ENCODE results near the gene SEMA5A.

The SEMA5A gene

GRCh38 chr5:9513827-9514226, 32.0 kb downstream of the SEMA5A start:
- DNase-seq, result no peak

GRCh38 chr5:9512457-9512856, 33.4 kb downstream of the SEMA5A start:
- no peak for DNase-seq

GRCh38 chr5:9507974-9508373, 37.9 kb downstream of the SEMA5A start:
- no peak for DNase-seq

GRCh38 chr5:9505225-9505624, 40.6 kb downstream of the SEMA5A start:
- DNase-seq, result no peak

GRCh38 chr5:9502864-9503263, 43.0 kb downstream of the SEMA5A start:
- no peak for DNase-seq

DNA sequence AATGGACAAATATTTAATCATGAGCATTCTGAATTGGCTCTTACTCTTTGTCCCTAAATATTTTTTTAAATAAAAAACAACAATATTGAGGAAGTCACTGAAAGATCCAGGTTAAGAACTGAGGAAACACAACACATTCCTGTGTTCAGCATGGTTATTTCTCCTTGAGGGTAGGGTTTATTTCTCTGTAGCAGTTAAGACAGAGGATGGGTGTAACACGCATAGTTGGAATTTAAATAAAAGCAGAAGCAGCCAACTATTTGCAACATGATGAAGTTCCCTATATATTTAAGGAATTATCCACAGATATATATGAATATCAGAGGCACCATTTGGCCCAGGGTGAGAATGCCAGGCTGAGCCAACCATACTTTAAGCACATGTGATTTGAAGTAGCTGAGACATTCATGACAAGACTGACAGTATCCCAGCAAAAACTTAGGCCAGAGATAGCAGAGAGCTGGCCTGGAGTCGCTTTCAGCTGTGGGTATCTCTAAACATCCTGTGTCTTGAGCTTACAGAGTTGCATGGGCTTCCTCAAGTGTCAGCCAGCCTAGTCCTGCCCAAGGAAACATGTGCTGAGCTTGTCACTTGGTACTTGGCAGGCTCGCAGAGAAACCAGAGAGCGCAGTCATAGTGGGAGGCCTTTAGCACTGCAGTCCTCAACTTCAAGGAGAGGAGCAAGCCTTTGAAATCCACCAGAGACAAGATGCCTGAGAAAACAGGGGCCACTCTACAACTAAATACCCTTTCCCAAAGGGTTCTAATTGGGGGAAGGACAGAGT, 43.6 kb downstream of the SEMA5A start:
- DNase-seq, result no peak

DNA sequence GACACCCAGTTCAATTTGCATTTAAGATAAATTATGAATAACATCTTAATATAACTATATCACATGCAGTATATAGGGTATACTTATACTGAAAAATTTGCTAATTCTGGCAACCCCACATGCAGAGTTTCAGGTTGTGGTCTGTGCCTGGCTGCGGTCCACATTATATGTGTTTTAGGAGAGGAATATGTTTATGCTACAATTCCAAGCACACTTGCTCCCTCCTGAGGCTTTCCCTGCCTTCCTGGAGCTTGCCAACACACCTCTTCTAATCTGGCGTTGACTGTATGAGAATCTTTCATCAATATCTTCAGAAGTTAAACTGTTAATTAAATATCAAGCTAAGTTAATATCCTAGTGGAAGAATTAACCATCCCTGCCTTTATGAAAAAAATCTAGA, 45.2 kb downstream of the SEMA5A start:
- DNase-seq, result no peak

DNA sequence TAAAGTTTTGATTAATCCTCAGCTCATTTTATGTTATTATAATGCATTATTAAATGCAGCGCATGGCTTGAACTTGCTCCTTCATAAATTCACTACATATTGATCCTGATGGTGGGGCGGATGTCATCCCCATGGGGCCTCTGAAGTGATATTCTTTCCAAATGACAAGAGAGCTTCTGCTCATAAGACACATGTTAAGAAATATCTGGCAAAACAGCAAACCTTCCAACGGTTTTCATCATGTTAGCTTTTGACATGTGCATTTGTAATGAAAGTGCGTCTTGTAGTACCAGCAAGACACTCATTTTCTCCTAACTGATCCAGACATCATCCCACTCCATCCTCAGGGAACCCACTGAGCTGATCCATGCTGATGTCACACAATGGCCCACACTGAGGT, 45.7 kb downstream of the SEMA5A start:
- DNase-seq, result no peak

GRCh38 chr5:9499498-9499876, 46.4 kb downstream of the SEMA5A start:
- no peak for DNase-seq

GRCh38 chr5:9498541-9499497, 47.1 kb downstream of the SEMA5A start:
- no peak for DNase-seq

DNA sequence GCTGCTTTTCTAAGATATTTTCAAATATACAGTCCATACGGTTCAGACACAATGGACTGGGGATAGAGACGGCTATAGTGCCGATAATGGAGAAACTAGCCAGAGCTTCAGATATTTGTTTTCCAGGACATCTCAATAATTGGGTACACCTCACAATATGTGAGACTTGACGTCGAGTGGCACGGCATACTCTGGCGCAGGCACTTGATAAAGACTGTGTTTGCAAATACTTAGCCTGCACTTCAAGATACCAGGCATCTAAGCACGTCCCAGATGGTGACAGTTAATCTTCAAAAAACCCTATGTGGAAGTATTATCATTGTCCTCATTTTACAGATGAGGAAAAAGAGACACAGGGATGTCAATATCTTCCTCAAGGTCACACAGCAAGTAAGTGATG, 48.5 kb downstream of the SEMA5A start:
- DNase-seq, result no peak

DNA sequence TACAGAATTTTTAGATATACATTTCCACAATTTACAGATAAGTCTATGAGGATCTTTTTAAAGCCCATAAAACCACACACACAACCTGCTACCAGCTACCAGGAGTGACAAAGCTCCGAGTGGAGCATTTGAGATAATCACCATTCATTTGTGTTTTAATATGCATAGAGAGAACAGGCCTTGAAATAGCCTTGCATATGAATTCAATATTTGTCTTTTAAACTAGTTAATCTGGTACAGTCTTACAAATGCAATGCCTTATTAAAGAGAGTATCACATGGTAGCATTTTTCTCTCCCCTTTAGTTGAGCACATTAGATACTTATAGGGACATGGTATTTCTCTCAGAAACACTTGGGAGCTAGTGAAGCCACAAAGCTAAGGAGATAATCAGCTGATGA, 49.1 kb downstream of the SEMA5A start:
- no peak for DNase-seq

DNA sequence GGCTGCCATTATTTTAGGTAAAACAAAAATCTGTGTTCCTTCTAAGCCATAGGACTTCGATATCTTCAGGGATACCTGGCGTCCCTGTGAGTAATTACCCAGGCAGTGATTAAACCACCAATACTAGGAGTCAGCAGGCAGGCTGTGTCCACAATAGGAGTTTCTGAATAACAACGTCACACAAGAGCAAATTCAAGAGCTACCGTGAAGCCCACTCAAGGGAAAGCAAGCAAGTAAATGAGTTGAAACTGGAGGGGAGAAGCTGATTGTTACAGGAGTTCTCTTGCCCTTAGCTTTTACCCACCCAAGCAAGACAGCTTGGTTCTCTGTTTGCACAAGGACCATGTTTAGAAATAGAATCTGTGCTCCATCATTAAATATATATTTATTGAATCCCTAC, 50.8 kb downstream of the SEMA5A start:
- no peak for DNase-seq

DNA sequence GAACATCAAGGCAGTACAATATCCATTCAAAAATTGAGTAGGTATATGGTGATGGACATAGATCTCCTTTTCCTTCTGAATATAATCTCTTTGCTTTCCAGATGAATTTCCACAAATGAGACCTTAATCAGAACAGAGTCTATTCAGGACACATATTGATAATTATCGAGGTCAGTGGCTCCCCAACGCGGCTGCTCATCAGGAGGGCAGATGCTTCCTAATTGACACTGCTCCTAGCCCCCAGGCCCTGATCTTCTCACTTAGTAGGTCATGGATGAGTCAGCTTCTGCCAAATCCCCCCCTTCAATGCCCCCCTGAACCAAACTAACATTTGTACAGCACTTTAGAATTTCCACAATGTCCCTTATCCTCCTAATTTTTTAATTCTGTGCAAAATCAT, 51.6 kb downstream of the SEMA5A start:
- no peak for DNase-seq

GRCh38 chr5:9490494-9491097, 55.3 kb downstream of the SEMA5A start:
- DNase-seq, result no peak

- DNase-seq, result no peak
Observed at GRCh38 chr5:9483779-9484178, 62.1 kb downstream of the SEMA5A start.

DNA sequence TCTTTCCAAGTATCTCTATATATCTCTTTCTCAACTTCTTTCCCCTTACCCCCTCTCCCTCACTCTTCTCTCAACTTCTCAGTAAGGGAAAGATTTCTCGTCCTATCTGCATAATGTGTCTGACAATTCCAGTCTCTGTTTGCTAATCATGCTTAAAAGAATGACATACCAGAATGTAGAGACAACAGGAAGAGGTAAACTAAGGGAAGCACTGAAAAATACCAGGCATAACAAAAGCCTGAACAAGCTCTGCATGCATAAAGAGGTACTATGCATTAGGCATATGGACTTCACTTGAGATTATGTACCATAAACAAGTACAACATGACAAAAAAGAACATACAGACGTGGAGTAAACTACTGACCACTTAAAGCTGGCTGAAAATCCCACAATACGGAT, 62.6 kb downstream of the SEMA5A start:
- no peak for DNase-seq

- DNase-seq, result no peak
Observed at GRCh38 chr5:9482381-9482780, 63.5 kb downstream of the SEMA5A start.

- DNase-seq, result no peak
Observed at GRCh38 chr5:9480499-9480898, 65.4 kb downstream of the SEMA5A start.

- no peak for DNase-seq
Observed at GRCh38 chr5:9479990-9480389, 65.9 kb downstream of the SEMA5A start.

DNA sequence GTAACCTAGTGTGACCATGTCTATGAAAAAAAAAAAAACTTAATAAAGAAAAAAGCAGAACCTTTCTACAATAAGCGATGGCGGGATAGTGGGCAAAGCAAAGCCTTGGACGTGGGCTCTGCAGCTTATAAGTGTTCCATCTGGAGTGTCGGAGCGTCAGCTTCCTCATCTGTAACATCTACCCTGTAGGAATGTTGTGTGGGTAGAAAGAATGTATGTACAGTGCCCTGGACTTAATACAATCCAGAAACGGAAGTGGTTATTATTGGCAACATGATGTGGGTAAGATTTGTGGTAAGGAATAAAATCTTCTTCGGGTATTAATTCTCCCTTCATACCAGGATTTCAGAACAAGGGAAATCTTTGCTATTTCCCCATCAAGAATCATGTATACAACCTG, 66.5 kb downstream of the SEMA5A start:
- DNase-seq, result no peak

GRCh38 chr5:9477537-9477936, 68.3 kb downstream of the SEMA5A start:
- no peak for DNase-seq

DNA sequence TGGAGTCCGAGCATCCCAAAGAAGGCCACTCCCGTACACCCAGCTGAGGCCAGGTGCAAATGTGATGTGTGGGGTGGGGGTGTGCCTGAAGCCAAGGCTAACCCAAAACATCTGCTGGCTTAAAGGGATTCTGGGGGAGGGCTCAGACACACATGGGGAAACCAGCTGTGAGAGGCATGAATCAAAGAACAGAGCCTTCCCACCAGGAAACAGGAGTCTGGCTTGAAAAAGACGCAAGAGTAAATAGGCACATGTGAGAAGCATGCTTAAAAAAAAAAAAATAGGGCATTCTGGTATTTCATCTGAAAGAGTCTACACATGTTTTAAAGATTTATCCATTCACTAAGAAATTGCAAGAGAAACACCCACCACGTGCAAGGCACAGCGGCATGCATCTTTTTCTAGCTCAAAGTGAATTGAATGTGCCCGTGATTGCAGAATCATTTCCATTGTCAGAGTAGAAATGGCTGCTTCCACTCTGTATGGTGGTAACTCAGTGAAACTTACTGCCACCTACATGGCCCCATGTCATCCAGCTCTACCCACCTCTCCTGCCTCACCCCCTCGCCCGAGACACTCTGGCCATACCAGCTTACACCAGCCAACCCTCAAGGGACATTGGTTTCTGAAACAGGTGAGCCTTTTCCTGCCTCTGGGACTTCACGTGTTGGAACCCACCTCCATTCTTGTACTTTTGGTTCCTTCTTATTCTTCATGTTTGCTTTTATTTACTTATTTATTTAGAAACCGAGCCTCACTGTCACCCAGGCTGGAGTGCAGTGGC, 71.5 kb downstream of the SEMA5A start:
- DNase-seq, result no peak

Data from NCI-H1417 treated with DMSO at 0.1 percent for 48 hours (cell line).